Peyer's patch (tissue), 4 donors: ENCODE measurements around the gene ARHGEF38.

Experiments
- POLR2A ChIP-seq, 2 donors: fragments of 450-650 bp; IDR thresholded peaks; one replicate each; pipeline ENCODE4 v1.5.1; 2017; ENCODE audit warnings: antibody characterized with exemption in 2 of 2, mild to moderate bottlenecking in 2 of 2, moderate library complexity in 2 of 2
- TF ChIP-seq, protein P1 (sequence below), 6 experiments: fragments of 450-650 bp in 4 of 6; fragments of 200-600 bp in 2 of 6; sonication (generic) in 1 of 6; IDR thresholded peaks; one replicate each; pipeline ENCODE4 v1.5.1; 2017 to 2019; ENCODE audit warnings: antibody characterized with exemption in 6 of 6, mild to moderate bottlenecking in 3 of 6, moderate library complexity in 1 of 6

- TF ChIP-seq POLR2A (IDR thresholded peaks at IDR 0.05), result no peak
- TF ChIP-seq, protein P1, sequence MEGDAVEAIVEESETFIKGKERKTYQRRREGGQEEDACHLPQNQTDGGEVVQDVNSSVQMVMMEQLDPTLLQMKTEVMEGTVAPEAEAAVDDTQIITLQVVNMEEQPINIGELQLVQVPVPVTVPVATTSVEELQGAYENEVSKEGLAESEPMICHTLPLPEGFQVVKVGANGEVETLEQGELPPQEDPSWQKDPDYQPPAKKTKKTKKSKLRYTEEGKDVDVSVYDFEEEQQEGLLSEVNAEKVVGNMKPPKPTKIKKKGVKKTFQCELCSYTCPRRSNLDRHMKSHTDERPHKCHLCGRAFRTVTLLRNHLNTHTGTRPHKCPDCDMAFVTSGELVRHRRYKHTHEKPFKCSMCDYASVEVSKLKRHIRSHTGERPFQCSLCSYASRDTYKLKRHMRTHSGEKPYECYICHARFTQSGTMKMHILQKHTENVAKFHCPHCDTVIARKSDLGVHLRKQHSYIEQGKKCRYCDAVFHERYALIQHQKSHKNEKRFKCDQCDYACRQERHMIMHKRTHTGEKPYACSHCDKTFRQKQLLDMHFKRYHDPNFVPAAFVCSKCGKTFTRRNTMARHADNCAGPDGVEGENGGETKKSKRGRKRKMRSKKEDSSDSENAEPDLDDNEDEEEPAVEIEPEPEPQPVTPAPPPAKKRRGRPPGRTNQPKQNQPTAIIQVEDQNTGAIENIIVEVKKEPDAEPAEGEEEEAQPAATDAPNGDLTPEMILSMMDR (IDR thresholded peaks at IDR 0.05), result no peak
Measured at GRCh38 chr4:105644257-105644656, 91.8 kb downstream of the ARHGEF38 start.
